GM12874 (cell line): ENCODE results near the gene GABRG1.

Experiments used
- CTCF ChIP-seq: IDR thresholded peaks from 2 replicates; pipeline ENCODE4 v1.5.1; 2011; ENCODE audit warnings: low read depth, mild to moderate bottlenecking, control low read depth, low read length, moderate library complexity; ENCODE audit not compliant: insufficient read depth

The GABRG1 gene

GRCh38 chr4:46051392-46051791 is 72.5 kb downstream of the GABRG1 start:
- no peak for TF ChIP-seq CTCF

- no peak for TF ChIP-seq CTCF
Observed at GRCh38 chr4:46032056-46032455, 91.8 kb downstream of the GABRG1 start.

GRCh38 chr4:46016306-46016705 is 107.5 kb downstream of the GABRG1 start:
- no peak for TF ChIP-seq CTCF

- TF ChIP-seq CTCF = no peak
Observed at GRCh38 chr4:45992728-45993127, 131.1 kb downstream of the GABRG1 start.

GRCh38 chr4:45989775-45990174 is 134.1 kb downstream of the GABRG1 start:
- TF ChIP-seq CTCF = no peak

GRCh38 chr4:45987858-45988257 is 136.0 kb downstream of the GABRG1 start:
- TF ChIP-seq CTCF = no peak
